GM21723 (cell line): ENCODE measurements around the gene RENBP.

Source experiments
- ATAC-seq: cut with Tn5 transposase; IDR thresholded peaks from one replicate; pipeline ENCODE4 v1.9.1; 2021; ENCODE audit warnings: mild to moderate bottlenecking, moderate library complexity; ENCODE audit not compliant: unreplicated experiment

Gene RENBP

GRCh38 chrX:153954558-153955227 is 10.2 kb upstream of the RENBP start:
- ATAC-seq, result no peak

- ATAC-seq, result no peak
Measured at GRCh38 chrX:153953892-153954557, 9.6 kb upstream of the RENBP start.

- ATAC-seq, result peak; percentile 64
Measured at GRCh38 chrX:153953342-153953830, 8.9 kb upstream of the RENBP start.

- no peak for ATAC-seq
Measured at GRCh38 chrX:153952373-153953026, 8.1 kb upstream of the RENBP start.

- no peak for ATAC-seq
Measured at GRCh38 chrX:153951683-153952372, 7.4 kb upstream of the RENBP start.

- no peak for ATAC-seq
Measured at GRCh38 chrX:153950127-153950526, 5.7 kb upstream of the RENBP start.

GRCh38 chrX:153948847-153949805 is 4.7 kb upstream of the RENBP start:
- no peak for ATAC-seq

- ATAC-seq, result no peak
Measured at GRCh38 chrX:153948002-153948466, 3.6 kb upstream of the RENBP start.

- peak; percentile 75 for ATAC-seq
Measured at GRCh38 chrX:153947009-153947769, 2.7 kb upstream of the RENBP start.

GRCh38 chrX:153945956-153946943 is 1.8 kb upstream of the RENBP start:
- no peak for ATAC-seq

GRCh38 chrX:153944800-153945150 is 332 bp upstream of the RENBP start:
- no peak for ATAC-seq

- ATAC-seq, result no peak
Measured at GRCh38 chrX:153941336-153942252, 2.8 kb downstream of the RENBP start.

GRCh38 chrX:153939573-153939972 is 4.9 kb downstream of the RENBP start:
- no peak for ATAC-seq

- ATAC-seq, result no peak
Measured at GRCh38 chrX:153938226-153938786, 6.1 kb downstream of the RENBP start.

GRCh38 chrX:153937056-153937455 is 7.4 kb downstream of the RENBP start:
- no peak for ATAC-seq

- ATAC-seq, result no peak
Measured at GRCh38 chrX:153935326-153935851, 9.1 kb downstream of the RENBP start.
